Measurements from ENCODE around the gene USE1. TPM values are rescaled to one million over a fixed set of nuclear protein-coding genes. Genes with fewer than 3 reads are reported as not detected.
A peak's percentile ranks its signal among the peaks of the same experiment; 100 is the strongest.

Gene USE1
- total and polyA plus RNA-seq, 9 of the 15 experiments (the other 6 are each of a cell fraction or from before 2014, with no cell fraction given) = 17.3 to 52.4 (median 34.0) TPM

- TF ChIP-seq THAP7 (CRISPR knock-in tag; IDR thresholded peaks at IDR 0.05) = no peak
- TF ChIP-seq TBL1XR1 (IDR thresholded peaks at IDR 0.05; ENCODE audit: low read length in 2 of 2) = no peak
- no peak for TF ChIP-seq PHTF2 (CRISPR knock-in tag; IDR thresholded peaks at IDR 0.05)
- no peak for TF ChIP-seq SMARCB1 (IDR thresholded peaks at IDR 0.05; ENCODE audit: insufficient read length, low read depth)
- no peak for TF ChIP-seq MEIS2 (IDR thresholded peaks at IDR 0.05; ENCODE audit: partially characterized antibody)
- no peak for TF ChIP-seq MAFK (IDR thresholded peaks at IDR 0.05; ENCODE audit: low read length)
- TF ChIP-seq DEAF1 (CRISPR knock-in tag; IDR thresholded peaks at IDR 0.05) = no peak
- TF ChIP-seq SOX6 (IDR thresholded peaks at IDR 0.05) = no peak
- no peak for TF ChIP-seq ATF4 (CRISPR knock-in tag; IDR thresholded peaks at IDR 0.05)
- no peak for TF ChIP-seq FOXK2 (conservative IDR thresholded peaks at IDR 0.05 in 1 of 2, IDR thresholded peaks at IDR 0.05 in 1 of 2; ENCODE audit: low read depth in 2 of 2)
- no peak for TF ChIP-seq NR2C2 (CRISPR knock-in tag; IDR thresholded peaks at IDR 0.05)
- TF ChIP-seq NR2C2 (tag; IDR thresholded peaks at IDR 0.05) = peak; percentile 49; the same call in 1 of the 2 replicates
- TF ChIP-seq MBD2 (IDR thresholded peaks at IDR 0.05; ENCODE audit: borderline replicate concordance, low read depth) = 0 out of 2 replicates have a peak, but pooled peaks have one; percentile 10
- TF ChIP-seq KAT7 (CRISPR knock-in tag; IDR thresholded peaks at IDR 0.05; ENCODE audit: borderline replicate concordance) = 0 out of 2 replicates have a peak, but pooled peaks have one; percentile 42
- TF ChIP-seq MBD1 (CRISPR knock-in tag; IDR thresholded peaks at IDR 0.05) = no peak
Observed at GRCh38 chr19:17243830-17244617, 28.9 kb downstream of the USE1 start (continued).

Data from K562 (cell line).